CD4-positive, alpha-beta memory T cell (primary cell): ENCODE data around the gene ARHGAP22. TPM values are rescaled to one million over a fixed set of nuclear protein-coding genes. Genes with fewer than 3 reads are reported as not detected.

ENCODE experiments used
- CTCF ChIA-PET: fragments of 350-600 bp; sonication (Branson Sonifier 250); formaldehyde crosslinking; loops from one replicate; lab custom pipeline; 2021; ENCODE audit warnings: inconsistent platforms; ENCODE audit not compliant: partially characterized antibody; lab: Charles Lee
- POLR2A ChIA-PET: fragments of 350-600 bp; sonication (Branson Sonifier 250); formaldehyde crosslinking; loops from one replicate; lab custom pipeline; 2021; ENCODE audit not compliant: partially characterized antibody; lab: Charles Lee
- DNase-seq, 5 donors: peaks; one replicate each; pipeline versions ENCODE4 v3.0.0 to v3.0.0-alpha.2; 2020 to 2022; ENCODE audit warnings: mixed read lengths in 1 of 5
- H3K27ac ChIP-seq: one replicate; pipeline ENCODE4 v1.7.0; 2013; ENCODE audit warnings: low read depth, low read length
- H3K27me3 ChIP-seq: 2 replicates; pipeline ENCODE4 v1.7.0; 2013; ENCODE audit warnings: mild to moderate bottlenecking, low read length, moderate library complexity; ENCODE audit not compliant: insufficient read depth
- H3K36me3 ChIP-seq: 2 replicates; pipeline ENCODE4 v1.7.0; 2013; ENCODE audit warnings: mild to moderate bottlenecking, low read length, moderate library complexity; ENCODE audit not compliant: insufficient read depth
- H3K4me1 ChIP-seq: 2 replicates; pipeline ENCODE4 v1.7.0; 2013; ENCODE audit warnings: mild to moderate bottlenecking, low read length, moderate library complexity; ENCODE audit not compliant: insufficient read depth
- H3K4me3 ChIP-seq, 2 donors: one replicate each; pipeline ENCODE4 v1.7.0; 2013; ENCODE audit warnings: low read length in 2 of 2, mild to moderate bottlenecking in 1 of 2
- H3K9me3 ChIP-seq, 2 donors: one replicate each; pipeline ENCODE4 v1.7.0; 2013; ENCODE audit warnings: low read length in 2 of 2, control low read depth in 1 of 2; ENCODE audit not compliant: control insufficient read depth in 1 of 2
- H3K27ac Mint-ChIP-seq, 7 donors: one replicate each; pipeline ENCODE4 v1.8.0; 2020 to 2021; ENCODE audit warnings: mixed read lengths in 7 of 7, mild to moderate bottlenecking in 6 of 7, inconsistent platforms in 3 of 7, moderate library complexity in 3 of 7
- H3K27me3 Mint-ChIP-seq, 2 donors: one replicate each; pipeline ENCODE4 v1.8.0; 2020 to 2021; ENCODE audit warnings: mixed read lengths in 2 of 2
- H3K36me3 Mint-ChIP-seq, 2 donors: one replicate each; pipeline ENCODE4 v1.8.0; 2020 to 2021; ENCODE audit warnings: mixed read lengths in 2 of 2, inconsistent platforms in 1 of 2, mild to moderate bottlenecking in 1 of 2
- H3K4me1 Mint-ChIP-seq, 4 donors: one replicate each; pipeline ENCODE4 v1.8.0; 2020 to 2021; ENCODE audit warnings: mixed read lengths in 4 of 4, mild to moderate bottlenecking in 1 of 4
- H3K4me3 Mint-ChIP-seq, 8 donors: one replicate each; pipeline ENCODE4 v1.8.0; 2020 to 2021; ENCODE audit warnings: mixed read lengths in 8 of 8, mild to moderate bottlenecking in 7 of 8, moderate library complexity in 6 of 8, inconsistent platforms in 3 of 8
- H3K9me3 Mint-ChIP-seq, 8 donors: one replicate each; pipeline ENCODE4 v1.8.0; 2020 to 2021; ENCODE audit warnings: mixed read lengths in 8 of 8, mild to moderate bottlenecking in 5 of 8, inconsistent platforms in 3 of 8, moderate library complexity in 1 of 8
- intact Hi-C: fragments of 100-400 bp; cut with micrococcal nuclease; formaldehyde crosslinking; loops from one replicate; pipeline ENCODE4 v1.15.1; 2023
- polyA plus RNA-seq, 2 donors: library from polyadenylated mRNA; unstranded; fragments of 300-500 nt; fragmentation: Illumina TruSeq; gene quantifications; one replicate each; pipeline ENCODE4 v1.2.3, GENCODE V29; 2021
- total RNA-seq, 2 experiments: library from RNA; stranded (reverse); gene quantifications; one replicate each; pipeline ENCODE4 v1.2.3, GENCODE V29; 2021

The ARHGAP22 gene
- total and polyA plus RNA-seq, 4 experiments from 2014 or later = 0.20 to 0.83 TPM; not detected in 2

GRCh38 chr10:48564466-48565160 lies 40.3 kb downstream of the ARHGAP22 start:
- DNase-seq = no peak
- no peak overlapping the region for H3K27ac Mint-ChIP-seq
- H3K4me1 Mint-ChIP-seq = no peaks in the 10 kb centered on the region
- Histone ChIP-seq H3K4me1 (no peaks in the 10 kb centered on the region), H3K4me3 (no peak overlapping the region), H3K9me3 (no peaks in the 10 kb centered on the region), H3K36me3 (no peaks in the 10 kb centered on the region), H3K27ac (no peak overlapping the region), H3K27me3 (no peaks in the 10 kb centered on the region)
- intact Hi-C loops = no loop called here
- H3K9me3 Mint-ChIP-seq = no peaks in the 10 kb centered on the region
- CTCF ChIA-PET = no interaction called here
- no peaks in the 10 kb centered on the region for H3K27me3 Mint-ChIP-seq
- POLR2A ChIA-PET = no interaction called here
- H3K4me3 Mint-ChIP-seq = no peak overlapping the region
- H3K36me3 Mint-ChIP-seq = no peaks in the 10 kb centered on the region

GRCh38 chr10:48557511-48558123 lies 47.3 kb downstream of the ARHGAP22 start:
- CTCF ChIA-PET = interaction anchor here (1.0 kb wide), 1 partner anchor 49 kb away, joined by 3 read pairs; no protein-coding TSS in a partner anchor

GRCh38 chr10:48556713-48557112 lies 48.2 kb downstream of the ARHGAP22 start:
- Mint-ChIP-seq H3K27me3 (peaks cover 0 to 2% of the 10 kb centered on the region in 2 donors), H3K36me3 (no peaks in the 10 kb centered on the region), H3K4me1 (no peaks in the 10 kb centered on the region), H3K4me3 (no peak overlapping the region), H3K9me3 (no peaks in the 10 kb centered on the region), H3K27ac (no peak overlapping the region)
- Histone ChIP-seq H3K4me1 (no peaks in the 10 kb centered on the region), H3K4me3 (no peak overlapping the region), H3K36me3 (no peaks in the 10 kb centered on the region), H3K27ac (no peak overlapping the region), H3K27me3 (no peaks in the 10 kb centered on the region), H3K9me3 (no peaks in the 10 kb centered on the region)
- CTCF ChIA-PET = interaction anchor here (1.0 kb wide), 1 partner anchor 50 kb away, joined by 3 read pairs; no protein-coding TSS in a partner anchor
- no peak for DNase-seq
- POLR2A ChIA-PET = no interaction called here
- intact Hi-C loops = no loop called here

More at GRCh38 chr10:48557511-48558123, 47.3 kb downstream of the ARHGAP22 start:
- no peaks in the 10 kb centered on the region for H3K36me3 ChIP-seq
- H3K9me3 Mint-ChIP-seq = no peaks in the 10 kb centered on the region
- H3K4me3 ChIP-seq = no peak overlapping the region
- peaks cover 0 to 2% of the 10 kb centered on the region in 2 donors for H3K27me3 Mint-ChIP-seq
- no peaks in the 10 kb centered on the region for H3K36me3 Mint-ChIP-seq
- no peaks in the 10 kb centered on the region for H3K9me3 ChIP-seq
- intact Hi-C loops = no loop called here
- DNase-seq = no peak
- H3K27me3 ChIP-seq = no peaks in the 10 kb centered on the region
- no peak overlapping the region for H3K27ac Mint-ChIP-seq
- POLR2A ChIA-PET = no interaction called here
- no peaks in the 10 kb centered on the region for H3K4me1 Mint-ChIP-seq
- no peak overlapping the region for H3K27ac ChIP-seq
- no peaks in the 10 kb centered on the region for H3K4me1 ChIP-seq
- no peak overlapping the region for H3K4me3 Mint-ChIP-seq

GRCh38 chr10:48556065-48556464 lies 48.8 kb downstream of the ARHGAP22 start:
- H3K27me3 Mint-ChIP-seq = peaks cover 0 to 2% of the 10 kb centered on the region in 2 donors
- DNase-seq = no peak
- H3K27me3 ChIP-seq = no peaks in the 10 kb centered on the region
- intact Hi-C loops = no loop called here
- ChIA-PET CTCF (no interaction called here), POLR2A (no interaction called here)
- no peaks in the 10 kb centered on the region for H3K4me1 Mint-ChIP-seq
- H3K9me3 Mint-ChIP-seq = no peaks in the 10 kb centered on the region
- no peak overlapping the region for H3K27ac Mint-ChIP-seq
- no peak overlapping the region for H3K4me3 Mint-ChIP-seq
- H3K4me1 ChIP-seq = no peaks in the 10 kb centered on the region
- no peaks in the 10 kb centered on the region for H3K36me3 Mint-ChIP-seq
- H3K27ac ChIP-seq = no peak overlapping the region
- H3K4me3 ChIP-seq = no peak overlapping the region
- no peaks in the 10 kb centered on the region for H3K9me3 ChIP-seq
- no peaks in the 10 kb centered on the region for H3K36me3 ChIP-seq

- ChIA-PET CTCF (no interaction called here), POLR2A (no interaction called here)
- intact Hi-C loops = no loop called here
- no peak overlapping the region for H3K27ac ChIP-seq
- H3K27ac Mint-ChIP-seq = no peak overlapping the region
- no peaks in the 10 kb centered on the region for H3K27me3 ChIP-seq
- peaks cover 0 to 2% of the 10 kb centered on the region in 2 donors for H3K27me3 Mint-ChIP-seq
- DNase-seq = no peak
- no peaks in the 10 kb centered on the region for H3K9me3 Mint-ChIP-seq
- no peaks in the 10 kb centered on the region for H3K36me3 ChIP-seq
- H3K4me3 Mint-ChIP-seq = no peak overlapping the region
- H3K36me3 Mint-ChIP-seq = no peaks in the 10 kb centered on the region
- no peaks in the 10 kb centered on the region for H3K4me1 ChIP-seq
- no peaks in the 10 kb centered on the region for H3K9me3 ChIP-seq
- no peaks in the 10 kb centered on the region for H3K4me1 Mint-ChIP-seq
- no peak overlapping the region for H3K4me3 ChIP-seq
Measured at GRCh38 chr10:48555310-48556042, 49.4 kb downstream of the ARHGAP22 start.

- intact Hi-C loops = no loop called here
- POLR2A ChIA-PET = no interaction called here
Measured at GRCh38 chr10:48554656-48555055, 50.2 kb downstream of the ARHGAP22 start.

GRCh38 chr10:48554246-48554645 lies 50.6 kb downstream of the ARHGAP22 start:
- H3K9me3 Mint-ChIP-seq = no peaks in the 10 kb centered on the region
- H3K27ac Mint-ChIP-seq = no peak overlapping the region
- DNase-seq = no peak
- Histone ChIP-seq H3K4me1 (no peaks in the 10 kb centered on the region), H3K27ac (no peak overlapping the region), H3K27me3 (no peaks in the 10 kb centered on the region), H3K36me3 (no peaks in the 10 kb centered on the region), H3K4me3 (no peak overlapping the region), H3K9me3 (no peaks in the 10 kb centered on the region)
- no peaks in the 10 kb centered on the region for H3K4me1 Mint-ChIP-seq
- no peak overlapping the region for H3K4me3 Mint-ChIP-seq
- no peaks in the 10 kb centered on the region for H3K36me3 Mint-ChIP-seq
- intact Hi-C loops = no loop called here
- CTCF ChIA-PET = no interaction called here
- POLR2A ChIA-PET = no interaction called here
- H3K27me3 Mint-ChIP-seq = peaks cover 0 to 2% of the 10 kb centered on the region in 2 donors

More at GRCh38 chr10:48554656-48555055, 50.2 kb downstream of the ARHGAP22 start:
- Histone ChIP-seq H3K27me3 (no peaks in the 10 kb centered on the region), H3K36me3 (no peaks in the 10 kb centered on the region), H3K4me1 (no peaks in the 10 kb centered on the region), H3K4me3 (no peak overlapping the region), H3K27ac (no peak overlapping the region), H3K9me3 (no peaks in the 10 kb centered on the region)
- H3K36me3 Mint-ChIP-seq = no peaks in the 10 kb centered on the region
- H3K4me3 Mint-ChIP-seq = no peak overlapping the region
- peaks cover 0 to 2% of the 10 kb centered on the region in 2 donors for H3K27me3 Mint-ChIP-seq
- H3K9me3 Mint-ChIP-seq = no peaks in the 10 kb centered on the region
- CTCF ChIA-PET = no interaction called here
- H3K4me1 Mint-ChIP-seq = no peaks in the 10 kb centered on the region
- H3K27ac Mint-ChIP-seq = no peak overlapping the region
- DNase-seq = no peak
